HG03097 (cell line): ENCODE results near the gene GPHA2.

Experiments used
- ATAC-seq: cut with Tn5 transposase; IDR thresholded peaks from one replicate; pipeline ENCODE4 v1.9.1; 2021; ENCODE audit not compliant: unreplicated experiment, low FRiP score

The GPHA2 gene

GRCh38 chr11:64911689-64912088 is 24.0 kb downstream of the GPHA2 start:
- no peak for ATAC-seq

GRCh38 chr11:64911142-64911541 is 24.6 kb downstream of the GPHA2 start:
- ATAC-seq: no peak

- ATAC-seq: no peak
Observed at GRCh38 chr11:64910451-64911093, 25.1 kb downstream of the GPHA2 start.

GRCh38 chr11:64909653-64910343 is 25.9 kb downstream of the GPHA2 start:
- no peak for ATAC-seq

- no peak for ATAC-seq
Observed at GRCh38 chr11:64908766-64909165, 26.9 kb downstream of the GPHA2 start.

- no peak for ATAC-seq
Observed at GRCh38 chr11:64906314-64906635, 29.4 kb downstream of the GPHA2 start.

GRCh38 chr11:64905516-64906313 is 30.0 kb downstream of the GPHA2 start:
- ATAC-seq: no peak

- ATAC-seq: no peak
Observed at GRCh38 chr11:64903291-64903833, 32.3 kb downstream of the GPHA2 start.

GRCh38 chr11:64902102-64902900 is 33.4 kb downstream of the GPHA2 start:
- no peak for ATAC-seq

GRCh38 chr11:64900774-64901173 is 34.9 kb downstream of the GPHA2 start:
- ATAC-seq: no peak

GRCh38 chr11:64900263-64900678 is 35.4 kb downstream of the GPHA2 start:
- ATAC-seq: no peak

GRCh38 chr11:64898541-64898940 is 37.2 kb downstream of the GPHA2 start:
- ATAC-seq: no peak

GRCh38 chr11:64898076-64898445 is 37.6 kb downstream of the GPHA2 start:
- no peak for ATAC-seq

GRCh38 chr11:64897381-64898075 is 38.2 kb downstream of the GPHA2 start:
- no peak for ATAC-seq

GRCh38 chr11:64896448-64897022 is 39.2 kb downstream of the GPHA2 start:
- no peak for ATAC-seq

- ATAC-seq: no peak
Observed at GRCh38 chr11:64894812-64895452, 40.8 kb downstream of the GPHA2 start.

- no peak for ATAC-seq
Observed at GRCh38 chr11:64894070-64894811, 41.5 kb downstream of the GPHA2 start.

GRCh38 chr11:64893194-64894069 is 42.3 kb downstream of the GPHA2 start:
- ATAC-seq: no peak
